ENCODE measurements around the gene SAMD3.
"Not testable (repeated sequence)": the region's sequence is repeated elsewhere in the genome, so short reads cannot be mapped to it uniquely, and the experiment has no call there.

SAMD3 gene

GRCh38 chr6:130129762-130130246 is 92.9 kb downstream of the SAMD3 start:
- DNase-seq: peak; percentile 39

GRCh38 chr6:130128326-130128725 is 94.4 kb downstream of the SAMD3 start:
- DNase-seq: no peak

- DNase-seq: no peak
These were observed 95.6 kb downstream of the SAMD3 start for GRCh38 chr6:130127195-130127594.

GRCh38 chr6:130122243-130122642 is 100.5 kb downstream of the SAMD3 start:
- no peak for DNase-seq

GRCh38 chr6:130120731-130121130 is 102.0 kb downstream of the SAMD3 start:
- DNase-seq: no peak

- DNase-seq: no peak
These were observed 103.5 kb downstream of the SAMD3 start for GRCh38 chr6:130119211-130119610.

- no peak for DNase-seq
These were observed 104.5 kb downstream of the SAMD3 start for GRCh38 chr6:130118236-130118635.

GRCh38 chr6:130117187-130117701 is 105.5 kb downstream of the SAMD3 start:
- not testable (repeated sequence) for DNase-seq

- no peak for DNase-seq
These were observed 106.5 kb downstream of the SAMD3 start for GRCh38 chr6:130116273-130116672.

- DNase-seq: no peak
These were observed 107.7 kb downstream of the SAMD3 start for GRCh38 chr6:130115036-130115435.

- DNase-seq: no peak
These were observed 109.5 kb downstream of the SAMD3 start for GRCh38 chr6:130113201-130113710.

- DNase-seq: no peak
These were observed 111.7 kb downstream of the SAMD3 start for GRCh38 chr6:130111031-130111430.

GRCh38 chr6:130107710-130108109 is 115.0 kb downstream of the SAMD3 start:
- no peak for DNase-seq

GRCh38 chr6:130105996-130106704 is 116.6 kb downstream of the SAMD3 start:
- no peak for DNase-seq

- DNase-seq: no peak
These were observed 123.6 kb downstream of the SAMD3 start for GRCh38 chr6:130099119-130099518.

GRCh38 chr6:130098317-130098716 is 124.4 kb downstream of the SAMD3 start:
- no peak for DNase-seq

Measured in fibroblast of skin of scalp (primary cell).